ENCODE data around the gene RECQL5.

DNA sequence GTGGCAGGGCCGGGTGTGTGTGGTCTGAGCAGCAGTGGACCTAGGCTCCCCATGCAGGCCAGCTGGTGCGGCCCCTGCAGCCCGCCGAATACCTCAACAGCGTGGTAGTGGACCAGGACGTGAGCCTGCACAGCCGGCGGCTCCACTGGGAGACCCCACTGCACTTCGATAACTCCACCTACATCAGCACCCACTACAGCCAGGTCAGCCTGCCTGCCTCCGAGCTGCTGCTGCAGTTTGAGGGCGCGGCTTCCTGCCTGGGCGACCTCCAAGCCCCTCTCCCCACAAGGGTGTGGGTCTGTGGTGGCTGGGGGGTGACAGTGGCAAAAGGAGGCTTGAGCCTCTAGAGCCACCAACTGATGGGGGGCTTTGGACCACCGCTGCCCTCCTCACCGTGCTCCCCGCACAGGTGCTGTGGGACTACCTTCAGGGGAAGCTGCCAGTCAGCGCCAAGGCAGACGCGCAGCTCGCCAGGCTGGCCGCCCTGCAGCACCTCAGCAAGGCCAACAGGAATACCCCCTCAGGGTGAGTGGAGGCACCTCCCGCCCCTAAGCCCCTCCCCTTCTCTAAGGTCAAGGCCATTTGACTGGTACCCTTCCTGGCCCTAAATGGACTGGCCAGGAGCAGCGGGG lies 42.1 kb downstream of the RECQL5 start:
- TF ChIP-seq POLR2AphosphoS5 (IDR thresholded peaks at IDR 0.05): no peak
- TF ChIP-seq, protein P1, sequence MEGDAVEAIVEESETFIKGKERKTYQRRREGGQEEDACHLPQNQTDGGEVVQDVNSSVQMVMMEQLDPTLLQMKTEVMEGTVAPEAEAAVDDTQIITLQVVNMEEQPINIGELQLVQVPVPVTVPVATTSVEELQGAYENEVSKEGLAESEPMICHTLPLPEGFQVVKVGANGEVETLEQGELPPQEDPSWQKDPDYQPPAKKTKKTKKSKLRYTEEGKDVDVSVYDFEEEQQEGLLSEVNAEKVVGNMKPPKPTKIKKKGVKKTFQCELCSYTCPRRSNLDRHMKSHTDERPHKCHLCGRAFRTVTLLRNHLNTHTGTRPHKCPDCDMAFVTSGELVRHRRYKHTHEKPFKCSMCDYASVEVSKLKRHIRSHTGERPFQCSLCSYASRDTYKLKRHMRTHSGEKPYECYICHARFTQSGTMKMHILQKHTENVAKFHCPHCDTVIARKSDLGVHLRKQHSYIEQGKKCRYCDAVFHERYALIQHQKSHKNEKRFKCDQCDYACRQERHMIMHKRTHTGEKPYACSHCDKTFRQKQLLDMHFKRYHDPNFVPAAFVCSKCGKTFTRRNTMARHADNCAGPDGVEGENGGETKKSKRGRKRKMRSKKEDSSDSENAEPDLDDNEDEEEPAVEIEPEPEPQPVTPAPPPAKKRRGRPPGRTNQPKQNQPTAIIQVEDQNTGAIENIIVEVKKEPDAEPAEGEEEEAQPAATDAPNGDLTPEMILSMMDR (IDR thresholded peaks at IDR 0.05): no peak
- no peak for TF ChIP-seq POLR2A (IDR thresholded peaks at IDR 0.05)
- TF ChIP-seq EP300 (IDR thresholded peaks at IDR 0.05): no peak

Data from sigmoid colon (tissue), 4 donors.